Fibroblast of skin of abdomen (primary cell): ENCODE measurements around the gene EIF4E.
"Not testable (repeated sequence)": the region's sequence is repeated elsewhere in the genome, so short reads cannot be mapped to it uniquely, and the experiment has no call there.

Experiments used
- DNase-seq: peaks from one replicate; pipeline ENCODE4 v3.0.0-alpha.2; 2013

Gene EIF4E

GRCh38 chr4:98930311-98930865 lies 1.5 kb upstream of the EIF4E start:
- DNase-seq = no peak

- DNase-seq = peak; percentile 87
Measured at GRCh38 chr4:98929341-98930267, 671 bp upstream of the EIF4E start.

GRCh38 chr4:98928131-98928504 lies 815 bp downstream of the EIF4E start:
- peak; percentile 76 for DNase-seq

GRCh38 chr4:98926257-98926656 lies 2.7 kb downstream of the EIF4E start:
- not testable (repeated sequence) for DNase-seq

GRCh38 chr4:98921292-98921691 lies 7.6 kb downstream of the EIF4E start:
- no peak for DNase-seq

- peak; percentile 72 for DNase-seq
Measured at GRCh38 chr4:98919996-98920395, 8.9 kb downstream of the EIF4E start.

GRCh38 chr4:98910728-98911127 lies 18.2 kb downstream of the EIF4E start:
- DNase-seq = peak; percentile 22

- DNase-seq = no peak
Measured at GRCh38 chr4:98909646-98910401, 19.1 kb downstream of the EIF4E start.

- DNase-seq = no peak
Measured at GRCh38 chr4:98908703-98909262, 20.1 kb downstream of the EIF4E start.

- no peak for DNase-seq
Measured at GRCh38 chr4:98908182-98908581, 20.8 kb downstream of the EIF4E start.

- DNase-seq = peak; percentile 52
Measured at GRCh38 chr4:98905839-98906238, 23.1 kb downstream of the EIF4E start.

GRCh38 chr4:98905297-98905696 lies 23.6 kb downstream of the EIF4E start:
- DNase-seq = no peak

- DNase-seq = no peak
Measured at GRCh38 chr4:98903963-98904362, 25.0 kb downstream of the EIF4E start.

- no peak for DNase-seq
Measured at GRCh38 chr4:98903561-98903960, 25.4 kb downstream of the EIF4E start.

- DNase-seq = no peak
Measured at GRCh38 chr4:98899277-98899676, 29.7 kb downstream of the EIF4E start.

GRCh38 chr4:98891478-98892337 lies 37.2 kb downstream of the EIF4E start:
- no peak for DNase-seq

GRCh38 chr4:98890702-98891455 lies 38.1 kb downstream of the EIF4E start:
- no peak for DNase-seq

GRCh38 chr4:98887145-98887544 lies 41.8 kb downstream of the EIF4E start:
- no peak for DNase-seq

GRCh38 chr4:98886382-98886781 lies 42.6 kb downstream of the EIF4E start:
- not testable (repeated sequence) for DNase-seq

- not testable (repeated sequence) for DNase-seq
Measured at GRCh38 chr4:98880884-98881283, 48.0 kb downstream of the EIF4E start.

GRCh38 chr4:98879515-98879914 lies 49.4 kb downstream of the EIF4E start:
- DNase-seq = no peak
